Sigmoid colon (tissue), 7 donors: ENCODE results near the gene ROR1. TPM values are rescaled to one million over a fixed set of nuclear protein-coding genes. Genes with fewer than 3 reads are reported as not detected.

ENCODE experiments used
- DNase-seq: peaks from one replicate; pipeline ENCODE4 v3.0.0-alpha.2; 2019
- H3K27ac ChIP-seq, 4 donors: fragments of 200-600 bp; sonication (generic); one replicate each; pipeline ENCODE4 v1.5.1; 2016 to 2019; ENCODE audit warnings: mild to moderate bottlenecking in 1 of 4
- H3K27me3 ChIP-seq, 3 donors: fragments of 200-600 bp; sonication (generic); one replicate each; pipeline ENCODE4 v1.5.1; 2019; ENCODE audit warnings: mild to moderate bottlenecking in 1 of 3
- H3K36me3 ChIP-seq, 4 donors: fragments of 200-600 bp; sonication (generic); one replicate each; pipeline ENCODE4 v1.5.1; 2016 to 2019
- H3K4me1 ChIP-seq, 4 donors: fragments of 200-600 bp; sonication (generic); one replicate each; pipeline ENCODE4 v1.5.1; 2017 to 2019
- H3K4me3 ChIP-seq, 4 donors: fragments of 200-600 bp; sonication (generic); one replicate each; pipeline ENCODE4 v1.5.1; 2017 to 2019; ENCODE audit warnings: mild to moderate bottlenecking in 2 of 4, moderate library complexity in 1 of 4
- H3K9me3 ChIP-seq, 4 donors: fragments of 200-600 bp in 3 of 4; sonication (generic) in 3 of 4; one replicate each; pipeline versions ENCODE4 v1.5.1 to v1.6.1; 2013 to 2019
- EP300 ChIP-seq, 4 donors: sonication (generic); formaldehyde crosslinking; IDR thresholded peaks; one replicate each; pipeline ENCODE4 v1.6.1; 2017; ENCODE audit warnings: antibody characterized with exemption in 4 of 4
- POLR2A ChIP-seq, 2 donors: fragments of 450-650 bp; IDR thresholded peaks; one replicate each; pipeline ENCODE4 v1.6.1; 2016; ENCODE audit warnings: antibody characterized with exemption in 2 of 2, mild to moderate bottlenecking in 2 of 2, moderate library complexity in 2 of 2
- POLR2AphosphoS5 ChIP-seq, 4 donors: sonication (generic); formaldehyde crosslinking; IDR thresholded peaks; one replicate each; pipeline ENCODE4 v1.6.1; 2017; ENCODE audit warnings: antibody characterized with exemption in 4 of 4
- WGBS, 2 donors: extraction: QIAGEN DNeasy Blood & Tissue Kit; methylation state at CpG; one replicate each; pipeline ENCODE4 v1.1.7; 2013; 5-methylcytosine and 5-hydroxymethylcytosine counted together
- intact Hi-C: fragments of 100-400 bp; cut with DNase I; formaldehyde crosslinking; loops from one replicate; pipeline ENCODE4 v1.15.1; 2023
- polyA plus RNA-seq, 3 donors: library from polyadenylated mRNA; stranded (reverse); fragments of 200-250 nt; gene quantifications; one replicate each; pipeline ENCODE4 v1.2.3, GENCODE V29; 2013
- total RNA-seq, 4 donors: library from RNA; depleted of rRNA; stranded (reverse); fragments of >200 nt; gene quantifications; one replicate each; pipeline ENCODE4 v1.1.0, GENCODE V29; 2016
- TF ChIP-seq, protein P1 (sequence below), 4 experiments: fragments of 450-650 bp in 3 of 4; fragments of 200-600 bp in 1 of 4; IDR thresholded peaks; one replicate each; pipeline ENCODE4 v1.5.1; 2016 to 2019; ENCODE audit warnings: antibody characterized with exemption in 4 of 4, mild to moderate bottlenecking in 3 of 4, moderate library complexity in 2 of 4
- donor health status: healthy with polysubstance abuse.
- donor health status: Bipolar disorder and iron deficiency.
- donor health status: healthy.

The ROR1 gene
- total and polyA plus RNA-seq, 7 donors = under 0.01 to 37.1 (median 27.3) TPM

DNA sequence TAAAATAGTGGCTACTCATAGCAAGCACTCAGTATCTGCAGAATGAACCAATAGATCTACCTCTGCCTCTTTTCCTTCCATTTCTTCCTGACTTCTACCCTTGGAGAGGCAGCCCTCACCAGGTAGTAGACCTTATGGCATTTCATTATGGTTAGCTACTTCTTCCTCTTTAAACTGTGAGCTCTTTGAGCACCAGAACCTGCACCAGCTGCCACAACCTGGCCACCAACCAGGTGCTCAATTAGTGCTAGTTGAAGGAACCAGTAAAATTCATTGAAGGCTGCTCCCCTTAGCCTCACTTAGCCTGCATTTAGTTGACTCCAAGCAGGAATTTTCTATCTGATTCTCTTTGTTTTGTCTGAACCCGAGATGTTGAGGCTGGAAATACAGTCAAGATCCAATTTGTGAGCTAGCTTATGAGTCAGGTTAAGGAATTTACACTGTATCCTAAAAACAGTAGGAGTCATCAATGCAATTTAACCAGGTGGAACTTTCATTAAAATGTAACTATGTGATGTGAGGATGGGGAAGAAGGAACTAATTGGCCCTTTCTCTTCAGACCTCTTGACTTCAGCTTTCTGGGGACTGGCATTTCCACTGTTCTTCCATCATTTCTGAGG is 348.1 kb downstream of the ROR1 start:
- Histone ChIP-seq H3K9me3 (no peaks in the 10 kb centered on the region), H3K4me1 (peaks cover 0 to 5% (median 0%) of the 10 kb centered on the region in 4 donors), H3K27ac (no peak overlapping the region), H3K36me3 (no peaks in the 10 kb centered on the region), H3K4me3 (no peak overlapping the region), H3K27me3 (no peaks in the 10 kb centered on the region)
- DNase-seq = no peak
- WGBS, 2 donors = 79 to 93% methylated on average over 1 of the region's 1 CpG
- intact Hi-C loops = no loop called here
- no peak for TF ChIP-seq EP300 (IDR thresholded peaks at IDR 0.05)
- no peak for TF ChIP-seq POLR2AphosphoS5 (IDR thresholded peaks at IDR 0.05)
- TF ChIP-seq POLR2A (IDR thresholded peaks at IDR 0.05) = no peak
- TF ChIP-seq, protein P1, sequence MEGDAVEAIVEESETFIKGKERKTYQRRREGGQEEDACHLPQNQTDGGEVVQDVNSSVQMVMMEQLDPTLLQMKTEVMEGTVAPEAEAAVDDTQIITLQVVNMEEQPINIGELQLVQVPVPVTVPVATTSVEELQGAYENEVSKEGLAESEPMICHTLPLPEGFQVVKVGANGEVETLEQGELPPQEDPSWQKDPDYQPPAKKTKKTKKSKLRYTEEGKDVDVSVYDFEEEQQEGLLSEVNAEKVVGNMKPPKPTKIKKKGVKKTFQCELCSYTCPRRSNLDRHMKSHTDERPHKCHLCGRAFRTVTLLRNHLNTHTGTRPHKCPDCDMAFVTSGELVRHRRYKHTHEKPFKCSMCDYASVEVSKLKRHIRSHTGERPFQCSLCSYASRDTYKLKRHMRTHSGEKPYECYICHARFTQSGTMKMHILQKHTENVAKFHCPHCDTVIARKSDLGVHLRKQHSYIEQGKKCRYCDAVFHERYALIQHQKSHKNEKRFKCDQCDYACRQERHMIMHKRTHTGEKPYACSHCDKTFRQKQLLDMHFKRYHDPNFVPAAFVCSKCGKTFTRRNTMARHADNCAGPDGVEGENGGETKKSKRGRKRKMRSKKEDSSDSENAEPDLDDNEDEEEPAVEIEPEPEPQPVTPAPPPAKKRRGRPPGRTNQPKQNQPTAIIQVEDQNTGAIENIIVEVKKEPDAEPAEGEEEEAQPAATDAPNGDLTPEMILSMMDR (IDR thresholded peaks at IDR 0.05) = no peak

DNA sequence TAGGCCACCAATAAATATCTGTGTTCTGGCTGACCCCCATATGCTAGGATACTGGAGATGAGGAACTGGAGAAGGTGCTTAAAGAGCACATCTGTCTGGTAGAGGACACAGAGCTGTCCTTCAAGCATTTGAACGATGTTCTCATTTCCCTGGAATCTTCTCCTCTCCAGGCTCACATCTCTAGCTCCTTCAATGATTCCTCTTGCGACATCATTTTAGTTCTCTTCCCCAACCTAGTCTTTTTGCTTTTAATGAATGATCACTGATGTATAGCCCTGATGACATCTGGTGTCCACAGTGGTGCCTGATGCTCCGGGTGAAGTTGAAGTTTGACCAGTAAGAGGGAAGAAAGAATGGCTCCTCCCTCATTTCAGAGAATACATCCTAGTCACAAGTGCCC is 348.8 kb downstream of the ROR1 start:
- intact Hi-C loops = no loop called here
- no peak for TF ChIP-seq POLR2AphosphoS5 (IDR thresholded peaks at IDR 0.05)
- TF ChIP-seq EP300 (IDR thresholded peaks at IDR 0.05) = no peak
- TF ChIP-seq POLR2A (IDR thresholded peaks at IDR 0.05) = no peak
- TF ChIP-seq, protein P1 (IDR thresholded peaks at IDR 0.05) = no peak

DNA sequence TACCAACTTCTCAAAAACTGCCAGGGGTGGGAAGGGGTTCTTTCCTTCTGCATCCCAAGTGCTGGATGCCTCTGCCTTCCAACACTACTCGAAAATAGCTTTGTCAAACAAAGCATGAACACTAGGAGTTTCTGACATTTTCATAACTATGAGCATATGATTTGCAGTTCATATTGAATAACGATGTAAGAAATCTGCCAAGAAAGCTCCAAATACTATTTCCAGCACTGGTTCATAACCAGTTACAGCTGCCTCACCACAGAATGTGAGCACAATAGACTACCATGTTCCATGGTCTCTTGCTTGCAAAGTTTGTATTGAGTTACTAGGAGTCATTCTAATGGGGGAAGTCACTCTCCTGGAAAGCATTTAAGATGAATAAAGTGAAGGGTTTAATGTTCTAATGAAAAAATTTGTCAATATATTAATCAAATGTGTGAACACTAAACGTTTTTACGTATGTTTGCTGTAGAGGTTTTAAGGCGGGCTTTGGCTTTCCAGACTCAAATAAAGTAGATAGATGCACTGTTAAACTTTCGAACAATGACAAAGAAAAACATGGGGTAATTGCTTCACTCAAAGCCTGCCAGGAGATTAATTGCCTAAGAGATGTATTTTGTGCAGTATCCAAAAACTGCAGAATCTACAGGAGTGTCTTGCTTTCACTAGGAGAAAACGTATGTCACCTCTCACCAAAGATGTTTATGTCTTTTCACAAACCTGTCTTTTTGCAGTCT is 351.1 kb downstream of the ROR1 start:
- Histone ChIP-seq H3K27ac (no peak overlapping the region), H3K36me3 (no peaks in the 10 kb centered on the region), H3K4me3 (no peak overlapping the region), H3K27me3 (no peaks in the 10 kb centered on the region), H3K9me3 (no peaks in the 10 kb centered on the region), H3K4me1 (peaks cover 0 to 5% (median 0%) of the 10 kb centered on the region in 4 donors)
- 81 to 82% methylated on average over 7 of the region's 7 CpGs for WGBS, 2 donors
- intact Hi-C loops = no loop called here
- DNase-seq = no peak
- TF ChIP-seq EP300 (IDR thresholded peaks at IDR 0.05) (no peak), POLR2A (IDR thresholded peaks at IDR 0.05) (no peak), POLR2AphosphoS5 (IDR thresholded peaks at IDR 0.05) (no peak)
- TF ChIP-seq, protein P1 (IDR thresholded peaks at IDR 0.05) = no peak

More for the DNA sequence above, 348.8 kb downstream of the ROR1 start:
- DNase-seq = no peak
- H3K27ac ChIP-seq = no peak overlapping the region
- no peak overlapping the region for H3K4me3 ChIP-seq
- H3K4me1 ChIP-seq = peaks cover 0 to 5% (median 0%) of the 10 kb centered on the region in 4 donors
- WGBS, 2 donors = 93% methylated on average over 3 of the region's 3 CpGs
- H3K9me3 ChIP-seq = no peaks in the 10 kb centered on the region
- H3K27me3 ChIP-seq = no peaks in the 10 kb centered on the region
- H3K36me3 ChIP-seq = no peaks in the 10 kb centered on the region

DNA sequence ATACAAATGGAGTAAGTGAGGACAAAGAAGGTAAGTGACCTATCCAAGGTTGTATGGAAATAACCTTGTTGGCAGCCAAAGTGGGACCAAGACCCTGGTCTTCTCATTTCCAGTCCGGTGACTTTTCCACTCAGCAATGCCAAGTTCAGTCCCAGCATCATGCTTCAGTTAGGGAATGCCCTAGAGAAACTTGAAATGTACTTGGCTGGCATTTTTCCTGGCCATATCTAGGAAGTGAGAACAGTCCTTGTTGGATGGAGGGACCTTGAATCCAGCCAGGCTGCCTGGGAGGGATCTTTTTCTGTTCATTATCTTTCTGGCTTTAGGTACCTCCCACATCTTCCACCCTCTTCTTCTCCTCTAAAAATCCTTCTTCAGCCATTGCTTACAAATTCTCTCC is 352.8 kb downstream of the ROR1 start:
- intact Hi-C loops = no loop called here
- no peak for DNase-seq
- H3K4me3 ChIP-seq = no peak overlapping the region
- TF ChIP-seq EP300 (IDR thresholded peaks at IDR 0.05) (no peak), POLR2AphosphoS5 (IDR thresholded peaks at IDR 0.05) (no peak)
- no peaks in the 10 kb centered on the region for H3K9me3 ChIP-seq
- peaks cover 0 to 5% (median 0%) of the 10 kb centered on the region in 4 donors for H3K4me1 ChIP-seq
- H3K27me3 ChIP-seq = no peaks in the 10 kb centered on the region
- H3K36me3 ChIP-seq = no peaks in the 10 kb centered on the region
- H3K27ac ChIP-seq = no peak overlapping the region
- 91 to 92% methylated on average over 1 of the region's 1 CpG for WGBS, 2 donors

DNA sequence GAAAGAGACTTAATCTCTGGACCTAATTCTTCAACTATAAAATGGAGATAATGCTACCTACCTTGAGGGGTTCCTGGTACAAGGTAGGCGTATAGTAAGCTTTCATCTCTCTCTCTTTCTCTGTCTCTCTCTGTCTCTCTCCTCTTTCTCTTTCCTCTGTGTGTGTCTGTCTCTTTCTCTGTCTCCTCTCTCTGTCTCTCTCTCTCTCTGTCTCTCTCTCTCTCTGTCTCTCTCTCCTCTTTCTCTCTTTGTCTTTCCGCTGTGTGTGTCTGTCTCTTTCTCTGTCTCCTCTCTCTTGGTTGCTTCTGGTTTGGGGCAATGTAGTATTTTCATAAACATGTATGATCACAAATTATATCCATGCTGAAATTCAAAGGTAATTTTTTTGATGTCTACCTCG is 353.5 kb downstream of the ROR1 start:
- DNase-seq = no peak
- intact Hi-C loops = no loop called here
- H3K27ac ChIP-seq = no peak overlapping the region
- no peaks in the 10 kb centered on the region for H3K36me3 ChIP-seq
- H3K4me1 ChIP-seq = peaks cover 0 to 5% (median 0%) of the 10 kb centered on the region in 4 donors
- H3K27me3 ChIP-seq = no peaks in the 10 kb centered on the region
- 60 to 63% methylated on average over 3 of the region's 3 CpGs for WGBS, 2 donors
- TF ChIP-seq EP300 (IDR thresholded peaks at IDR 0.05) (no peak), POLR2A (IDR thresholded peaks at IDR 0.05) (no peak), POLR2AphosphoS5 (IDR thresholded peaks at IDR 0.05) (no peak)
- TF ChIP-seq, protein P1 (IDR thresholded peaks at IDR 0.05) = no peak
- H3K4me3 ChIP-seq = no peak overlapping the region
- no peaks in the 10 kb centered on the region for H3K9me3 ChIP-seq
